DMS 273 treated with DMSO at 0.1 percent for 48 hours (cell line): ENCODE measurements around the gene AMPD2.
"Not testable (repeated sequence)": the region's sequence is repeated elsewhere in the genome, so short reads cannot be mapped to it uniquely, and the experiment has no call there.

Experiments used
- DNase-seq: peaks from one replicate; lab custom pipeline; 2025; lab: John Stamatoyannopoulos, UW

The AMPD2 gene

DNA sequence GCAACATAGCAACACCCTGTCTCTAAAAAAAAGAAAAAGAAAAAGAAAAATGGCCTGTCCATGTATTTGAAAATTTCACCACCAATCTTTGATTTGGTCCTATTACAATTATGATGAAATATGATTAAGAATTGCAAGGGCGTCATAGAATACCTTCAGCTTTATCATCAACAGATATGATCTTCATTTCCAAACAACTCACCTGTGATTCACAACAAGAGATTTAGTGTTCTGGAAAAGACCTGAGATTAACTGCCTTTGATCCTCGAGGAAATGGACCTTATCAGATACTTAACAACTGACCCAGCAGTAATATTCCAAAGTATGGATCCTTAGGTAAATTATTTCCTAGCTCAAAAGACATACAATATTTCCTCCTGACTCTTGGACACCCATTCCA lies 32.8 kb downstream of the AMPD2 start:
- DNase-seq = no peak

DNA sequence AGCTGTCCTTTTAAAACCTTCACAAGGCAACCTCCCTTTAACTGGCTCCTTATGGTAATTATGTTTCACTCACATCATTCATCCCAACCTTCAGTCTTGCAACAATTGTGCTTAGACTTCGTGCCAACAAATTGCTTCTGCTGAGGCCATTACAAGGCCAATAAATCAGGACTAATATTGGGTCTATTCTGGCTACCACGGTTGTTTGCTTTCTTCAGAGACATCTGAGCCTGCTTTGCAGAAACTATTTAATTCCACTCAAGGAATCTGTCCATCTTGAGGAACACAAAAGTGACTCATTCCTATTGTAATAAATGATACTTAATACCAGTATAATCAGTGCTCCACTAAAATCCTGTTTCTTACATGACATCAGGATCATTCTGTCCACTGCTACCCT lies 33.7 kb downstream of the AMPD2 start:
- no peak for DNase-seq

GRCh38 chr1:109654519-109654918 lies 34.9 kb downstream of the AMPD2 start:
- no peak for DNase-seq

DNA sequence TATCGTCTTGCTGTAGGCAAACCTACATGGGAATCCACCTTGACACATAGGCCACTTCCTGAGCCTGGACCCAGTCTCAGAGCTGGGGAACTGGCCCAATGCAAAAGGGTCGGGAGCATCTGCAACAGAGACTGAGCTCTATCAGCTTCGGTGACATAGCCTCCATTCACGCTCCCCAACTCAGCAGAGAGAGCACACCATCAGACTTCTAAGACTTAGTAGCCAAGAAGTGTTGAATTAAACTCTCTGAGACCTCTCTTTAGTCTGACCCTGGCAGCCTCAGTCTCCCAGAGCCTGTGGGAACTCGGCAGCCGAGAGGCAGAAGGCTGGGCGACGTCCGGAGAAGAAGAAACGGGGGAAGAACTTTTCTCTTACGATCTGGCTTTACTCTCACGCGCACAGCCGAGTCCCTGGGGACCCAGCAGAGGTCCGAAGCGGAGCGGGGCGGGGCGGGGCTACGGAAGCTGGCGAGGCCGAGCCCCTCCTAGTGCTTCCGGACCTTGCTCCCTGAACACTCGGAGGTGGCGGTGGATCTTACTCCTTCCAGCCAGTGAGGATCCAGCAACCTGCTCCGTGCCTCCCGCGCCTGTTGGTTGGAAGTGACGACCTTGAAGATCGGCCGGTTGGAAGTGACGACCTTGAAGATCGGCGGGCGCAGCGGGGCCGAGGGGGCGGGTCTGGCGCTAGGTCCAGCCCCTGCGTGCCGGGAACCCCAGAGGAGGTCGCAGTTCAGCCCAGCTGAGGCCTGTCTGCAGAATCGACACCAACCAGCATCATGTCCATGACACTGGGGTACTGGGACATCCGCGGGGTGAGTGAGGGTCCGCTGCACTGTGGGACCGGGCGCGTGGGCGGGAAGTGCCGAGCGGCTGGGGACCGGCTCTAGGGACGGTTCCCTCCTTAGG lies 36.2 kb downstream of the AMPD2 start, which contains the start of gene GSTM4:
Gene GSTM4 (plus strand): TSS at position 485 of the 905 bp plus-strand sequence. CDS start 291 bp downstream, at position 776.
- peak; percentile 50 for DNase-seq

- DNase-seq = no peak
These were observed 37.8 kb downstream of the AMPD2 start for GRCh38 chr1:109657395-109657794.

DNA sequence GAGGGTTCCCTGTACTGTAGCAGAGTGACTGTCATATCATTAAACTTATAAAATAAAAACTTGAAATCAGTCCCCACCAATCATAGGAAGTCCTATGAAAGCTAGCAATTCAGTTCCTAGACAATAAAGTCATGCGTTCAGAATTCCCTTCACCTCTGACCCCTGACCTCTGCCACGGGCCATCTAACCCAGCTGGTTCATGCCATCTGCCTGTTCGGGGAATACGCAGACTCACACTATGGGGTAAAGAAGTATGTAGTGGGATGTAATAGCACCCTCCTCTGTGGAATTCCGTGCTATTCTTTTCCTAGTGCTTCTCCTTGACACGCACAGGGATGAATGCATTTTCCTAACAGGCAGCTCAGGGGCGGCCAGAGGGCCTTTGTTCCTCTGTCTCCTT lies 38.3 kb downstream of the AMPD2 start:
- DNase-seq = no peak

GRCh38 chr1:109658533-109659042 lies 39.0 kb downstream of the AMPD2 start:
- no peak for DNase-seq

DNA sequence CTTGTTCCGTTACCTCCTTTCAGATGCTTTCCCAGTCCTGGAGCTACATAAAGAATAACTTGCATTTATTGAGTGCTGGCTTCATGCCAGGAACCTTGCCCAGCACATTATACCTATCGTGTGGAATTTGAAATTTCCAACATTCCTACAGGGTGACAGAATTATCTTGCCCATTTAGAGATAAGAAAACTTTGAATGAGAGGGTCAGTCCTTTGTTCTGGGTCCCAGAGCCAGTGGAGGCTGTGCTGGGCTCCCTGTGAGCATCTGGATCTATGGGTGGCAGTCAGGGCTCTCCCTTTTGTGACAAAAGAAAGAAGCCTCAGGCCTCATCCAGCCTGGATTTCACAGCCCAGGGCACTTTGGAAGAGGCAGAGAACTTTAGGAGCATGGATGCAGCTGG lies 39.5 kb downstream of the AMPD2 start:
- no peak for DNase-seq

DNA sequence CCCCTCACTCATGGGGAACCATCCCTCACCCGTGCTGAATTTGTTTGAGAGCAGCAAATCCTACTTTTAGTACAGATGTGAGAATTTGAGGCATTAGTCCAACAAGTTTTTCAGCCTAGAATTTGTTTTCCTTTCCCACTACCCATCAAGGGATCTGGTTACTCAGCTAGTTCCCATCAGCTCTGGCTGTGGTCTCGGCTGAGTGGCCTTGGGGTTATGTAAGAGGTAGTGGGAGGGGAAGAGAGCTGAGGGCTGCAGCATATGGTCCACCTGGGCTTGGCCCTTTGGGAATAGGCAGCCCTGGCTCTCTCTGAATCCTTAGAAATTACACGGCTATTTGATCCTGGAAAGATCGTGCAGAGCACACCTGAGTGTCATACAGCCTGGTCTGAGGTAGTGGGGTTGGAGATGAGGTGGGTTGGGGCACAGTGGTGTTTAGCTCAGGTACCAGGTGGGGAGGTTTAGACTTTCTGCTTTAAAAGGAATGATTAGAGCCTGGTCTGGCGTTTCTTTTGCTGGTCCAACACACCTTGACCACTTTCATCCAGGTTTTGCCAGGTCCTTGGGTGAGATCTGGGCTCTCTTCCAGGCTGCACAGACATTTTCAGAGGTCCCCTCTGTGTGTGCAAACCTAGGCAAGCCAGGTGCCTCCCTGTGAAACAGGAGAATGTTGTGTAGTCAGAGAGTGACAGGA lies 40.5 kb downstream of the AMPD2 start:
- peak; percentile 15 for DNase-seq

- not testable (repeated sequence) for DNase-seq
These were observed 41.0 kb downstream of the AMPD2 start for GRCh38 chr1:109660691-109661026.

DNA sequence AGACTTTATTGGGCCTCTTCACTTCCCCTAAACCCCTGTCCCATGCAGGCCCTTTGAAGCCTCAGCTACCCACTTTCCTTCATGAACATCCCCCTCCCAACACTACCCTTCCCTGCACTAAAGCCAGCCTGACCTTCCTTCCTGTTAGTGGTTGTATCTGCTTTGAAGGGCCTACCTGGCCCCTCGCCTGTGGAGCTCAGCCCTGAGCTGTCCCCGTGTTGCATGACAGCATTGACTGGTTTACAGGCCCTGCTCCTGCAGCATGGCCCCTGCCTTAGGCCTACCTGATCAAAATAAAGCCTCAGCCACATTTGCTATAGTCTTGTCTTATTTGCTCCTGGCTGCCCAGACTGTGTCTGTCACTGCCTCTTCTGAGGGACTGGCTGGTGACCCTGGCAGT lies 41.8 kb downstream of the AMPD2 start:
- no peak for DNase-seq

- DNase-seq = no peak
These were observed 45.0 kb downstream of the AMPD2 start for GRCh38 chr1:109664671-109665070.

DNA sequence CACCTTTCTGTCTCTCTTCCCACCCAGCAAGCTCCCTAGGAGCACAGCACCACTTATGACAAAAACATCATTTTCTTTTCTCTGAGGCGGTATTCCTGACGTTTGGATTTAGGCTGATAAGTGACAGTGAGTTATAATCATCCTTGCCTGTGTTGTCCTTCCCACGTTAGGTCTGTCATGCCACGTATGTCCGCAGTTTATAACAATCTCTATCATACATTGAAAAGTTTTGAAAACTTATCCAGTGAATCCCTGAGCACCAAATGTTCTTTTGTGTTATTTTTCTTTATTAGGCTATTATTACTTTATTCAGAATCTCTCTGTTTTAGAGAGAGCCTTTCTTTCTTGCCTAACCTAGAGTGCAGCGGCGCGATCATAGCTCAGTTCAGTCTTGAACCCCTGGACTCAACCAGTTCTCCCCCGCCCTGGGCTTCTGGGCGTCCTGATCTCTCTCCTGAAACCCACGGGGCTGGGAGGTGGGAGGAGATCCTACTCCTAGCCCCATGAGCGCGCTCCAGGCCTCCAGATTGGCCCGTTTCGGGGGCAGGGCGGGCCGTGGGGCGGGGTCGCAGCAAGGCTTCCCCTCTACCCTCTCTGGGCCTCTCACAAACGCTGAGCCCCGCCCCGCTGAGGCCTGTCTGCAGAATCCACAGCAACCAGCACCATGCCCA lies 48.0 kb downstream of the AMPD2 start, which contains the start of gene GSTM2:
Gene GSTM2 (plus strand): TSS at position 606 of the 671 bp plus-strand sequence. CDS start 59 bp downstream, at position 665.
- peak; percentile 73 for DNase-seq

GRCh38 chr1:109668123-109668775 lies 48.6 kb downstream of the AMPD2 start:
- DNase-seq = no peak

GRCh38 chr1:109669246-109669948 lies 49.8 kb downstream of the AMPD2 start:
- DNase-seq = no peak

DNA sequence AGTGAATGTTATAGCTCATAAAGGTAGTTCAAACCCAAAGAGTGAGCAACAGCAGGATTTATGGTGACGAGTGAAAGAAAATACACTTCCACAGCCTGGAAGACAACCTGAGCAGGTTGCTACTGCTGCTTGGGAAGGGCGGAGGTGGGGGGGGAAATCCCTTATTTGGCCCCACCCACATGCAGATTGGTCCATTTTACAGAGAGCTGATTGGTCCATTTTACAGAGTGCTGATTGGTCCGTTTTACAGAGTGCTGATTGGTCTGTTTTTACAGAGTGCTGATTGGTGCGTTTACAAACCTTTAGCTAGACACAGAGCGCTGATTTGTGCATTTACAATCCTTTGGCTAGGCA lies 50.3 kb downstream of the AMPD2 start:
- not testable (repeated sequence) for DNase-seq

DNA sequence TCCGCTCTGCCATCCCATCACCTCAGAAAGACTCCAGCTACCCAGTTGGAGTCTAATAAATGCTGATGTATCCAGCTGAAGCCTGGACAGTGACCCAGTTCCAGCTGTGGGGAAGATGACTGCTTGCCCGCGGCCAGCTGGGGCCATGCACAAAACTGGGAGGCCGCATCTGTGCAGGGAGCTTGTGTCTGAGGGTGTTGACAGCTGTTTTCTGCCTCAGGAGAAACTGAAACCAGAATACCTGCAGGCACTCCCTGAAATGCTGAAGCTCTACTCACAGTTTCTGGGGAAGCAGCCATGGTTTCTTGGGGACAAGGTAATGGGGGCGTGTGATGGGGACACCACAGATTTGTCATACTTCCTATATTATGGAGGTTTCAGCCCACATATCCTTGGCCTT lies 51.4 kb downstream of the AMPD2 start:
- no peak for DNase-seq

DNA sequence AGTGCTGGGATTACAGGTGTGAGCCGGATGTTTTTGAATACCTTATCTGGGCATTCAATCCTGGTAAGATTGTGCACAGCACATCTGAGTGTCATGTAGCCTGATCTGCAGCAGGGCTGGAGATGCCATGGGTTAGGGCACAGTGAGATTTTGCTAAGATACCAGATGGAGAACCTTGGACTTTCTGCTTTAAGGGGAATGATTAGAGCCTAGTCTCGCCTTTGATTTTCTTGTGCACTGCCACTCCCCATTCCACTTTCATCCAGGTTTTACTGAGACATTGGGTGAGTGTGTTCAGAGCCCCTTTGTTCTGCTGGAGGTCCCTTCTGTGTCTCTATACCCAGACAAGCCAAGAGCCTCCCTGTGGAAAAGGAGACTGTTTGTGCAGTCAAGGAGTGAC lies 54.2 kb downstream of the AMPD2 start:
- not testable (repeated sequence) for DNase-seq

DNA sequence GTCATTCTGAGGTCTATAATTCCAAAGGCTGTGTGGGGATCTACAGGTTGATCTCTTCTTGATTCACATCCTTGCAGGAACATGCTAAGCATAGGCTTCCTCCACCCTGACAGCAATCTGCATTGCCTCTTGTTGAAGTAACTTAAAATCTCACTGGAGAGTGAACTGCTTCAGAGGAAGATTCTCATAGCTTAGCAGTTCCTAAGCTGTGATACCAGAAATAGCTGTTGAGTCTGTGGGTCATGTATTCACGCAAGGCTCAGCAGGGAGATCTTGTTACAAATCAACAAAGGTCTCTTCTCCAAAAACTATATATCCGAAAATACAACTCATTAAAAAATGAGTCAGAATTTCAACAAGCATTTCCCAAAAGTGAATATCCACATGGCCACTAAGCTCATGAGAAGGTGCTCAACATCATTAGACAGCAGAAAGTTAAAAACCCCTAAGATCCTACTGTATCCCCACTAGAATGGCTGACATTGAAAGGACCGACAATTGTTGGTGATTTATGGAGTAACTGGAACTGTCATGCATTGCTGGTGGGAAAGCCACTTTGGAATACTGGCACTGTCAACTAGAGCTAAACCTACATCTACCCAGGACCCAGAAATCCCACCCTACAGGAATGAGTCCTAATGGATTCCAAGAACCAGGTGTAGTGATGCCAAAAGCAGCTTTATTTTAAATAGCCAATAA lies 57.2 kb downstream of the AMPD2 start:
- not testable (repeated sequence) for DNase-seq

- DNase-seq = no peak
These were observed 57.8 kb downstream of the AMPD2 start for GRCh38 chr1:109677459-109677858.

DNA sequence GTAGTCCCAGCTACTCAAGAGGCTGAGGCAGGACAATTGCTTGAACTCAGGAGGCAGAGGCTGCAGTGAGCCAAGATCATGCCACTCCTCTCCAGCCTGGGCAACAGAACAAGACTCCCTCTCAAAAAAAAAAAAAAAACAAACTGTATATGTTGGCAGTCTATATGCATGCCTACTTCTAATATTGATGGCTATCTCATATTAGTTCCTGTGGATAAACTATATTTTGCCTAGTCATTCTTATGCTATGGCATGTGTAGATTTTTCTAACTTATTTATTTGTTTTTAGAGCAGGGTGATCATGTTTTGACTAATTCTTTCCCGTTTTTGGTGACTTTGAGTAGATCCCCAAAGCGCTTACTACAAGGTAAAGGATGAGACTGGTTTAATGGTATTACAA lies 59.0 kb downstream of the AMPD2 start:
- DNase-seq = not testable (repeated sequence)
